Fibroblast of upper back skin (primary cell): Measurements from ENCODE around the gene NR1H4.
"Not testable (repeated sequence)": the region's sequence is repeated elsewhere in the genome, so short reads cannot be mapped to it uniquely, and the experiment has no call there.

Source experiments
- DNase-seq: peaks from one replicate; pipeline ENCODE4 v3.0.0-alpha.2; 2013

Gene NR1H4

GRCh38 chr12:100473716-100474150 is at the start of gene NR1H4:
NR1H4 (plus strand) TSS chr12:100473866; CDS start chr12:100493324, 19,458 bp downstream.
- no peak for DNase-seq

GRCh38 chr12:100426145-100426544 is 47.5 kb upstream of the NR1H4 start:
- DNase-seq: no peak

GRCh38 chr12:100427078-100427477 is 46.6 kb upstream of the NR1H4 start:
- DNase-seq: peak; percentile 37

GRCh38 chr12:100430251-100430650 is 43.4 kb upstream of the NR1H4 start:
- not testable (repeated sequence) for DNase-seq

GRCh38 chr12:100433701-100434100 is 40.0 kb upstream of the NR1H4 start:
- no peak for DNase-seq

GRCh38 chr12:100434177-100434576 is 39.5 kb upstream of the NR1H4 start:
- no peak for DNase-seq

- no peak for DNase-seq
These were observed 37.7 kb upstream of the NR1H4 start for GRCh38 chr12:100435957-100436356.

GRCh38 chr12:100437038-100437841 is 36.4 kb upstream of the NR1H4 start:
- no peak for DNase-seq

GRCh38 chr12:100439797-100440196 is 33.9 kb upstream of the NR1H4 start:
- no peak for DNase-seq

GRCh38 chr12:100442403-100442802 is 31.3 kb upstream of the NR1H4 start:
- DNase-seq: no peak

- no peak for DNase-seq
These were observed 30.2 kb upstream of the NR1H4 start for GRCh38 chr12:100443434-100443833.

GRCh38 chr12:100445081-100445481 is 28.6 kb upstream of the NR1H4 start:
- no peak for DNase-seq

- DNase-seq: no peak
These were observed 26.3 kb upstream of the NR1H4 start for GRCh38 chr12:100447381-100447780.

GRCh38 chr12:100448656-100449055 is 25.0 kb upstream of the NR1H4 start:
- no peak for DNase-seq

GRCh38 chr12:100450735-100451134 is 22.9 kb upstream of the NR1H4 start:
- DNase-seq: no peak

GRCh38 chr12:100453951-100454350 is 19.7 kb upstream of the NR1H4 start:
- no peak for DNase-seq

GRCh38 chr12:100455896-100456295 is 17.8 kb upstream of the NR1H4 start:
- DNase-seq: no peak

GRCh38 chr12:100458191-100458590 is 15.5 kb upstream of the NR1H4 start:
- DNase-seq: no peak

- no peak for DNase-seq
These were observed 13.0 kb upstream of the NR1H4 start for GRCh38 chr12:100460702-100461101.

GRCh38 chr12:100461330-100461973 is 12.2 kb upstream of the NR1H4 start:
- DNase-seq: no peak

GRCh38 chr12:100463661-100464060 is 10.0 kb upstream of the NR1H4 start:
- no peak for DNase-seq

GRCh38 chr12:100464529-100464928 is 9.1 kb upstream of the NR1H4 start:
- DNase-seq: no peak

GRCh38 chr12:100468126-100468525 is 5.5 kb upstream of the NR1H4 start:
- DNase-seq: no peak

GRCh38 chr12:100472325-100472724 is 1.3 kb upstream of the NR1H4 start:
- no peak for DNase-seq
